ENCODE data around the gene HEPHL1.
"Not testable (repeated sequence)": the region's sequence is repeated elsewhere in the genome, so short reads cannot be mapped to it uniquely, and the experiment has no call there.

Gene HEPHL1

GRCh38 chr11:94068764-94069163 lies 47.6 kb downstream of the HEPHL1 start:
- intact Hi-C loops (cut with DNase I) = no loop called here
- no peak for DNase-seq

GRCh38 chr11:94077552-94078293 lies 56.6 kb downstream of the HEPHL1 start:
- no peak for DNase-seq
- intact Hi-C loops (cut with DNase I) = no loop called here

GRCh38 chr11:94084164-94084563 lies 63.0 kb downstream of the HEPHL1 start:
- DNase-seq = no peak
- intact Hi-C loops (cut with DNase I) = no loop called here

GRCh38 chr11:94088906-94089305 lies 67.8 kb downstream of the HEPHL1 start:
- intact Hi-C loops (cut with DNase I) = no loop called here
- peak in 1 of 42 donors; percentile 35 for DNase-seq

DNA sequence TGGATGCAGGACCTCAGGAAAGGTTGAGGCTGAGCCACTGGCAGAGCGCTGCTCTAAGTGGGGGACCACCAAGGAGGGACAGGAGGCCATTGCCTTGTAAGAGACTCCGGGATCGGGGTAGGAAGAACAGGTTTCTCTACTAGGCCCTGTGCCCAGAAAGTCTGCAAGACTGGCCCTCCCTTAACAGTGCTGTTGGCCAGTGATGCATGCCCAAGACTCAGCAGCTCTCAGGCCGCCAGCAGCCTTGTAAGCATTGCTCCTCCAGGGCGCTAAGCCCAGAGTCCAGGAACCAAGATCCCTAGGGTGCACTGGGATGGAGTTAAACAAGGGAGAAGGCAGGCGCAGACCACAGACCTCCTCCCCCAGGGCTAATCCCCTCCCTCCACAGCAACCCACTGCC lies 68.2 kb downstream of the HEPHL1 start:
- intact Hi-C loops (cut with DNase I) = no loop called here
- no peak for DNase-seq

- DNase-seq = no peak
- intact Hi-C loops (cut with DNase I) = no loop called here
Measured at GRCh38 chr11:94090401-94090800, 69.2 kb downstream of the HEPHL1 start.

- no peak for DNase-seq
- intact Hi-C loops (cut with DNase I) = no loop called here
Measured at GRCh38 chr11:94091091-94091490, 69.9 kb downstream of the HEPHL1 start.

- DNase-seq = no peak
- intact Hi-C loops (cut with DNase I) = no loop called here
Measured at GRCh38 chr11:94100253-94100652, 79.1 kb downstream of the HEPHL1 start.

DNA sequence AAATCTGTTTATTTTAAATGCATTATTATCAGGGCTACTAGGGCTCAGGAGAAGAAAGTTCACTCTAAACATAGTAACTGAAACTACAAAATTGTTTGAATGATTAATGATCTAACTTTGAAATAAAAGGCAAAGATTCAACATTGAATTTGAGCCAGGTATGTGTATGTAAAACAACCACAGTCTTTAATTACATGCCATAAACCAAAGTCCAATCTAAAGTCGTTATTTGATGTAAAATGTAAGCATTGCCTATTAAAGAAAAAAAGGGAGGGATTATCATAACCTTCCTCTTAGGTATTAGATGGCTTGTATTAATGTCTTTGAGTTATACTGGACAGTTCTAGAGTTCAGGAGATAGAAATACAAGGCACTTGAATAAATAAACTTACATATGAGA lies 82.3 kb downstream of the HEPHL1 start:
- intact Hi-C loops (cut with DNase I) = no loop called here
- no peak for DNase-seq

DNA sequence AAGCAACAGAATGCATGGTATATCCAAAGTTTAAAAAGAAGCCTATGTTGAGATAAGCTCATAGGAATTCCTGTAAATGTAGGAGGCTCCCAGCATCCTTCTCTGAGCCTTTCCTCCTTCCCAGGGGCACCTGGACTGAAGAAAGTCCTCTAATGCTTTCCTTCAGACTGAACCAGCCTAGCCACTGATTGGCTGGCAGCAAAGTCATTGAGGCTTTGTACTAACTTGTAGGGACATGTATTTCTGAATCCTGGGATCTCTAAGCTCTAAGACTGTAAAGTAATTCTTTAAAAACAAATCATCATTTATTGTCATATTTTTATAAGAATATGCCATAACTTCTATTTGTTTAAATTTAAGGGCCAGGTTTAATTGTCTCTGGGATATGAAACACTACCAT lies 83.6 kb downstream of the HEPHL1 start:
- intact Hi-C loops (cut with DNase I) = no loop called here
- no peak for DNase-seq

DNA sequence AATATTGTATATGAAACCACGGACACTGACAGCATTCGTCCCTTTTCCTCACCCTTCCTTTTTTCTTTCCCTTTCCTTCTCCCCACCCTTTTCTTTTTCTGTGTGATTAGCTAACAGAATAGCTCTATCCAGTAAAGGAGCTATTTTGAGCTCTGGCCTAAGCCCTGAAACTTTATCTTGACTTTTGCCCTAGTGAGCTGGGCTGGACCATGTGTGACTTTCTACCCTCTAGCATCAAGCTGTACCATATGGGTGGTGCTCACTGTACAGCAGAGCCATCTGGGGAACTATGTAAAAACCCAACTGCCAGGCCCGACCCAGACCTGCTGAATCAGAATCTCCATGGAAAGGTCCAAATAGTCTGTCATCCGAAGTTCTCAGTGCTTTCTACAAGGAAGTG lies 85.6 kb downstream of the HEPHL1 start:
- intact Hi-C loops (cut with DNase I) = no loop called here
- DNase-seq = no peak

GRCh38 chr11:94107363-94107762 lies 86.2 kb downstream of the HEPHL1 start:
- DNase-seq = no peak
- intact Hi-C loops (cut with DNase I) = no loop called here

- intact Hi-C loops (cut with DNase I) = no loop called here
Measured at GRCh38 chr11:94111241-94111640, 90.1 kb downstream of the HEPHL1 start.

DNA sequence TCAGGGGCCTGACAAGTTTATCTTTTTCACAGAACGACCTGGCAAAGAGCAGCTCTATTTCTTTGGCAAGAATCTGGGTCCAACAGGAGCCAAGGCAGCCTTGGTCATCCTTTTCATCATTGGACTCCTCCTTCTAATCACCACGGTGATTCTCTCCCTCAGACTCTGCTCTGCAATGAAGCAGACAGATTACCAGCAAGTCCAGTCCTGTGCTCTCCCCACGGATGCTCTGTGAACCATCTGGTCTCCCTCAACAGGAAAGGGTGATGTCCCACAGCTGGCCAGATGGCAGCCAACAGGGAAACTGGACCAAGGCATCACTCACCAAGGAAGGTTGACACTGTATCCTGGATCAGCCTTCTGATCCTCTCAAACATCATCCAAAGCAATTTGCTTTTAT lies 90.5 kb downstream of the HEPHL1 start:
- no peak for DNase-seq
- intact Hi-C loops (cut with DNase I) = no loop called here

More at GRCh38 chr11:94111241-94111640, 90.1 kb downstream of the HEPHL1 start:
- DNase-seq = no peak

- no peak for DNase-seq
- intact Hi-C loops (cut with DNase I) = no loop called here
Measured at GRCh38 chr11:94112206-94112953, 91.2 kb downstream of the HEPHL1 start.

- intact Hi-C loops (cut with DNase I) = no loop called here
Measured at GRCh38 chr11:94117197-94117574, 96.0 kb downstream of the HEPHL1 start.

DNA sequence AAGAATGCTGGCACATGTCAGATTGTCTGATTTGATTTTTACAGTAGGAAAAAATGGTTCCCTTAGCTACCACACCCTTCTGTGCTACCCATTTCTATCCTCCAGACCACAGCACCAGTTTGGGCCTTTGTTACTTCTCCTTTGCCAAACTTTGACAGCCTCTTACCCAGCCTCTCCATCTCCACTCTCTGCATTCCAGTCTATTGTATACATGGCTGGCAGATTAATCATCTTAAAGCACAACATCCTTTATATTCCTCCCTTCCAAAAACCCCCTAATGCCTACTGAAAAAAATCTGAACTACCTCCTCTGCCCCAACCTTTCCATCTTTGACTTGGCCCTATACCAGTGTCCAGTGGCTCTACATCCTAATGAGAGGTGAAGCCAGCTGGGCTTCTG lies 96.7 kb downstream of the HEPHL1 start:
- intact Hi-C loops (cut with DNase I) = no loop called here
- no peak for DNase-seq

More at GRCh38 chr11:94117197-94117574, 96.0 kb downstream of the HEPHL1 start:
- DNase-seq = no peak

GRCh38 chr11:94119676-94120075 lies 98.5 kb downstream of the HEPHL1 start:
- intact Hi-C loops (cut with DNase I); DNase-seq: not testable (repeated sequence)

DNA sequence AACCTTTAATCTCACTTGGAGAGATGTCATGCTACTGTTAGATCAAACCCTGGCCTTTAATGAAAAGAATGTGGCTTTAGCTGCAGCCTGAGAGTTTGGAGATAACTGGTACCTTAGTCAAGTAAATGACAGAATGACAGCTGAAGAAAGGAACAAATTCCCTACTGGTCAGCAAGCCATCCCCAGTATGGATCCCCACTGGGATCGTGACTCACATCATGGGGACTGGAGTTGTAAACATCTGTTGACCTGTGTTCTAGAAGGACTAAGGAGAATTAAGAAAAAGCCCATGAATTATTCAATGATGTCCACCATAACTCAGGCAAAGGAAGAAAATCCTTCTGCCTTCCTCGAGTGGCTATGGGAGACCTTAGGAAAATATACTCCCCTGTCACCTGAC lies 99.4 kb downstream of the HEPHL1 start:
- DNase-seq; intact Hi-C loops (cut with DNase I): not testable (repeated sequence)

DNA sequence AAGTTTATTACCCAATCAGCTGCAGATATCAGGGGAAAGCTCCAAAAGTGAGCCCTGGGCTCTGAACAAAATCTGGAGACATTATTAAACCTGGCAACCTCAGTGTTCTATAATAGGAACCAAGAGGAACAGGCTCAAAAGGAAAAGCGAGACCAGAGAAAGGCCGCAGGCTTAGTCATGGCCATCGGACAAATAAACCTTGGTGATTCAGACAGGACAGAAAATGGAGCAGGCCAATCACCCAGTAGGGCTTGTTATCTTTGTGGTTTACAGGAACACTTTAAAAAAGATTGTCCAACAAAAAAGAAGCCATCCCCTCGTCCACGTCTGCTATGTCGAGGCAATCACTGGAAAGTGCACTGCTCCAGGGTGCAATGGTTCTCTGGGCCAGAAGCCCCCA lies 99.8 kb downstream of the HEPHL1 start:
- intact Hi-C loops (cut with DNase I) = no loop called here

More for the DNA sequence above, 99.8 kb downstream of the HEPHL1 start:
- DNase-seq = no peak
